ENCODE results near the gene BPNT1.
A peak's percentile ranks its signal among the peaks of the same experiment; 100 is the strongest.

GRCh38 chr1:220094016-220094911 is 4.7 kb upstream of the BPNT1 start, which contains the start of gene IARS2:
- no peak for TF ChIP-seq CTCF (IDR thresholded peaks at IDR 0.05; ENCODE audit: poor library complexity, severe bottlenecking)
- peak; percentile 26 for TF ChIP-seq EP300 (conservative IDR thresholded peaks at IDR 0.05; ENCODE audit: poor library complexity, severe bottlenecking)

All from neural cell (in vitro differentiated cells).